Thymus (tissue), 11 donors: ENCODE measurements around the gene SWT1. TPM values are rescaled to one million over a fixed set of nuclear protein-coding genes. Genes with fewer than 3 reads are reported as not detected.
"Not testable (repeated sequence)": the region's sequence is repeated elsewhere in the genome, so short reads cannot be mapped to it uniquely, and the experiment has no call there.

Experiments used
- DNase-seq, 9 donors: peaks; one replicate each; pipeline ENCODE4 v3.0.0-alpha.2; 2013; ENCODE audit warnings: low spot score in 9 of 9, low read depth in 6 of 9, missing footprints in 1 of 9
- H3K27ac ChIP-seq, 2 donors: one replicate each; pipeline ENCODE4 v1.5.1; 2013; ENCODE audit warnings: control low read depth in 1 of 2, low read depth in 1 of 2, low read length in 1 of 2, mild to moderate bottlenecking in 1 of 2, moderate library complexity in 1 of 2
- H3K27me3 ChIP-seq, 2 donors: one replicate each; pipeline ENCODE4 v1.5.1; 2013; ENCODE audit warnings: low read length in 1 of 2; ENCODE audit not compliant: control insufficient read depth in 2 of 2, insufficient read depth in 1 of 2
- H3K36me3 ChIP-seq, 2 donors: one replicate each; pipeline ENCODE4 v1.5.1; 2013; ENCODE audit warnings: low read length in 1 of 2, mild to moderate bottlenecking in 1 of 2, moderate library complexity in 1 of 2; ENCODE audit not compliant: control insufficient read depth in 2 of 2, insufficient read depth in 2 of 2
- H3K4me1 ChIP-seq, 2 donors: one replicate each; pipeline ENCODE4 v1.5.1; 2013; ENCODE audit warnings: low read length in 2 of 2; ENCODE audit not compliant: control insufficient read depth in 2 of 2, insufficient read depth in 2 of 2
- H3K4me3 ChIP-seq, 2 donors: one replicate each; pipeline ENCODE4 v1.5.1; 2013; ENCODE audit warnings: low read length in 2 of 2, control low read depth in 1 of 2, mild to moderate bottlenecking in 1 of 2
- H3K9me3 ChIP-seq, 2 donors: one replicate each; pipeline ENCODE4 v1.5.1; 2013; ENCODE audit warnings: low read length in 1 of 2, mild to moderate bottlenecking in 1 of 2; ENCODE audit not compliant: control insufficient read depth in 2 of 2, insufficient read depth in 1 of 2
- WGBS: extraction: QIAGEN DNeasy Blood & Tissue Kit; methylation state at CpG from one replicate; pipeline ENCODE4 v1.1.7; 2013; 5-methylcytosine and 5-hydroxymethylcytosine counted together
- polyA plus RNA-seq: library from polyadenylated mRNA; stranded (reverse); fragments of 200-250 nt; gene quantifications from one replicate; pipeline ENCODE4 v1.2.3, GENCODE V29; 2013
- total RNA-seq: library from RNA; stranded (reverse); fragments of 120-200 nt; gene quantifications from one replicate; pipeline ENCODE4 v1.2.4, GENCODE V29; 2013
- donor health status: healthy.

SWT1 gene
- total and polyA plus RNA-seq, 2 donors: 6.8 to 8.3 TPM

- Histone ChIP-seq H3K9me3 (no peaks in the 10 kb centered on the region), H3K36me3 (peaks cover 0 to 7% of the 10 kb centered on the region in 2 donors), H3K27ac (no peak overlapping the region), H3K4me3 (no peak overlapping the region), H3K27me3 (no peaks in the 10 kb centered on the region), H3K4me1 (peaks cover 6 to 8% of the 10 kb centered on the region in 2 donors)
- 97% methylated on average over 2 of the region's 2 CpGs for WGBS
- no peak for DNase-seq
Measured at GRCh38 chr1:185158800-185159199, 1.8 kb downstream of the SWT1 start.

DNA sequence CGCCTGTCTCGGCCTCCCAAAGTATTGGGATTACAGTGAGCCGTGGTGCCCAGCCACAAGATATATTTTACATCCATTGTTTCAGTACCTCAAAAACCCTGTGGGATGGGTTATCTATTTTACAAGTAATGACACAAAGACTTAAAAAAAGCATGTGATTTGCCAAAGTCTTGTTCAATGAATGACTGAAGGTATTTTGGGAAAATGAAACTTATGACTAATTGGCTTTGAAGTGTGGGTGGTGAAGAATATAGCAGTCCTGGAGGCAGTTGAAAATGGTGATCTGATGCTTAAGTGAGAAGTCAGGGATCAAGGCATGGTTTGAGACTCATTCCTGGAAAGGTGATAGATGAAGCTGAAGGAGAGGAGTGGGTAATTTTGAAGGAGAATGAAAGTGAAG lies 3.0 kb downstream of the SWT1 start:
- DNase-seq: no peak
- peaks cover 6 to 8% of the 10 kb centered on the region in 2 donors for H3K4me1 ChIP-seq
- no peak overlapping the region for H3K27ac ChIP-seq
- no peak overlapping the region for H3K4me3 ChIP-seq
- 99% methylated on average over 3 of the region's 3 CpGs for WGBS
- peaks cover 0 to 7% of the 10 kb centered on the region in 2 donors for H3K36me3 ChIP-seq
- no peaks in the 10 kb centered on the region for H3K9me3 ChIP-seq
- no peaks in the 10 kb centered on the region for H3K27me3 ChIP-seq

DNA sequence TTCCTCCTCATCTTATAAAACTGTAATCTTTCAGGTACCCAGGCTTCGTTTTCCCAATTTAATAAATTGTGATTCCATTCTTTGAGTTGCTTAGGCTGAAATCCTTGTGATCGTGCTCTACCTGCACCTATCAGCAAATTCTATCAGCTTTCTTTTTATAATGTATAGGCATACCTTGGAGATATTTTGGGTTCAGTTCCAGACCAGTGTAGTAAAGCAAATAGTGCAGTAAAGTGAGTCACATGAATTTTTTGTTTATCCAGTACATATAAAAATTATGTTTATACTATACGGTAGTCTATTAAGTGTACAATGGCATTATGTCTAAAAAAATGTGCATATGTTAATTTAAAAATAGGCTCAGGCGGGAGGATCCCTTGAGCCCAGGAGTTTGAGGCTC lies 5.5 kb downstream of the SWT1 start:
- H3K36me3 ChIP-seq: peaks cover 0 to 12% of the 10 kb centered on the region in 2 donors
- DNase-seq: no peak
- WGBS: 98% methylated on average over 4 of the region's 4 CpGs
- H3K27ac ChIP-seq: no peak overlapping the region
- no peak overlapping the region for H3K4me3 ChIP-seq
- no peaks in the 10 kb centered on the region for H3K27me3 ChIP-seq
- no peaks in the 10 kb centered on the region for H3K9me3 ChIP-seq
- H3K4me1 ChIP-seq: peaks cover 2 to 3% of the 10 kb centered on the region in 2 donors

DNA sequence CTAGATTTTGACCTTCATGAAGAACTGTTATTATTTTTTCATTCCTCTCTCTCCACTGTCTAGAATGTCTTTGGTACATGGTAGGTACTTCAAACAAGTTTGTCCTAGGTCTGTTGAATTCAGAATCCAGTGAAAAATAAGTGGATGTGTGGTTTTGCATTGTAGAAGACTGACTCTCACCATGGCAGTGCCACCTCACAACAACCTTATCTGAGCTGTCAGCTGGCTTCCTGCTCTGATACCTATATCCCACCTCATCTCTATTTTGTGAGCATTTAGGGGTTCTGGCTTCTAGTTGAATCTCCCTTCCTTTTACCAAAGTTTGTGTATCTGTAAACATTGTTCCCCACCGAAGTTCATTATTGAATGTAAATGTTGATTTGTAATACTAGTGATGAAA lies 9.1 kb downstream of the SWT1 start:
- Histone ChIP-seq H3K9me3 (no peaks in the 10 kb centered on the region), H3K4me1 (peaks cover 0 to 4% of the 10 kb centered on the region in 2 donors), H3K27me3 (no peaks in the 10 kb centered on the region), H3K36me3 (peaks cover 0 to 12% of the 10 kb centered on the region in 2 donors), H3K4me3 (no peak overlapping the region), H3K27ac (no peak overlapping the region)
- 51% methylated on average over 1 of the region's 1 CpG for WGBS
- no peak for DNase-seq

GRCh38 chr1:185170291-185170848 lies 13.4 kb downstream of the SWT1 start:
- H3K27ac ChIP-seq: no peak overlapping the region
- H3K36me3 ChIP-seq: peaks cover 0 to 5% of the 10 kb centered on the region in 2 donors
- 29% methylated on average over 5 of the region's 5 CpGs for WGBS
- no peaks in the 10 kb centered on the region for H3K27me3 ChIP-seq
- peak; percentile 58 to 91 (median 80) for DNase-seq
- no peaks in the 10 kb centered on the region for H3K9me3 ChIP-seq
- peak overlapping the region in 1 of 2 donors; percentile 21 for H3K4me3 ChIP-seq
- peaks cover 0 to 4% of the 10 kb centered on the region in 2 donors for H3K4me1 ChIP-seq

- H3K27ac ChIP-seq: no peak overlapping the region
- DNase-seq: no peak
- H3K4me1 ChIP-seq: no peaks in the 10 kb centered on the region
- H3K4me3 ChIP-seq: no peak overlapping the region
- WGBS: 95% methylated on average over 1 of the region's 1 CpG
- H3K36me3 ChIP-seq: peaks cover 0 to 3% of the 10 kb centered on the region in 2 donors
- no peaks in the 10 kb centered on the region for H3K9me3 ChIP-seq
- no peaks in the 10 kb centered on the region for H3K27me3 ChIP-seq
Measured at GRCh38 chr1:185193756-185194155, 36.8 kb downstream of the SWT1 start.

DNA sequence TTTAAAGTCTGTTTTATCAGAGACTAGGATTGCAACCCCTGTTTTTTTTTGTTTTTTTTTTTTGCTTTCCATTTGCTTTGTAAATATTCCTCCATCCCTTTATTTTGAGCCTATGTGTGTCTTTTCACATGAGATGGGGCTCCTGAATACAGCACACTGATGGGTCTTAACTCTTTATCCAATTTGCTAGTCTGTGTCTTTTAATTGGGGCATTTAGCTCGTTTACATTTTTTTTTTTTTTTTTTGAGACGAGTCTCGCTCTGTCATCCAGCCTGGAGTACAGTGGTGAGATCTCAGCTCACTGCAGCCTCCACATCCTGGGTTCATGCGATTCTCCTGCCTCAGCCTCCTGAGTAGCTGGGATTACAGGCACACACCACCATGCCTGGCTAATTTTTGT lies 41.7 kb downstream of the SWT1 start:
- H3K27ac ChIP-seq, H3K9me3 ChIP-seq, DNase-seq, H3K36me3 ChIP-seq, H3K4me3 ChIP-seq, H3K4me1 ChIP-seq, H3K27me3 ChIP-seq: not testable (repeated sequence)
- WGBS: 93% methylated on average over 4 of the region's 4 CpGs

- Histone ChIP-seq H3K27me3 (no peaks in the 10 kb centered on the region), H3K9me3 (peaks cover 0 to 4% of the 10 kb centered on the region in 2 donors), H3K27ac (no peak overlapping the region), H3K36me3 (no peaks in the 10 kb centered on the region), H3K4me3 (no peak overlapping the region), H3K4me1 (no peaks in the 10 kb centered on the region)
- no peak for DNase-seq
- WGBS: 98% methylated on average over 8 of the region's 8 CpGs
Measured at GRCh38 chr1:185200889-185201288, 43.9 kb downstream of the SWT1 start.

DNA sequence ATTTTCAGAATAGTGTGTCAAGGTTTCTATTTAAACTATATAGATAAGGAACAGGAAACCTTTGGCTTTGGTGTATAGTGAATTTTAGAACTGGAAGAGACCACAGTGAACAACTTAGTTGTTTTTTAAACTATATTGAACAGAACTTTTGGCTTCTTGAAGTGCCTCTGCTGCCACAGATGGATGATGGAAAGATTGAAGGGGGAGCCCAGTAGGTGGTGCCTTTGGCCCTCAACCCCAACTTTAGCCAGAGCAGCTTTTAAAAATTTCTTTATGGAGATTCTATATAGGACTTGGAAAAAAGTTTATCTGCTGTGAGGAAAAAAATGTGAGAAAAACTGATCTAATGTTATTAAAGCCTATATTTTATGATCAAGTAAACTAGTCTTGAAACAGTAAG lies 50.2 kb downstream of the SWT1 start:
- H3K4me1 ChIP-seq: no peaks in the 10 kb centered on the region
- H3K4me3 ChIP-seq: no peak overlapping the region
- no peak overlapping the region for H3K27ac ChIP-seq
- no peaks in the 10 kb centered on the region for H3K36me3 ChIP-seq
- peak in 1 of 9 donors; percentile 6 for DNase-seq
- H3K27me3 ChIP-seq: no peaks in the 10 kb centered on the region
- no peaks in the 10 kb centered on the region for H3K9me3 ChIP-seq
